ENCODE results near the gene TMEM225B. TPM values are rescaled to one million over a fixed set of nuclear protein-coding genes. Genes with fewer than 3 reads are reported as not detected.
"Not testable (repeated sequence)": the region's sequence is repeated elsewhere in the genome, so short reads cannot be mapped to it uniquely, and the experiment has no call there.

TMEM225B gene
- total RNA-seq, 2 donors from 2014 or later = 0.45 TPM; not detected in 1

GRCh38 chr7:99618726-99619125, 20.7 kb downstream of the TMEM225B start:
- no peak for DNase-seq
- no peak for ATAC-seq
- intact Hi-C loops (cut with DNase I, micrococcal nuclease) = no loop called here

GRCh38 chr7:99619571-99620130, 21.6 kb downstream of the TMEM225B start:
- no peak for ATAC-seq
- no peak for DNase-seq
- intact Hi-C loops (cut with DNase I, micrococcal nuclease) = no loop called here

GRCh38 chr7:99621271-99621670, 23.2 kb downstream of the TMEM225B start:
- DNase-seq = no peak
- ATAC-seq = no peak
- intact Hi-C loops (cut with DNase I, micrococcal nuclease) = no loop called here

- no peak for ATAC-seq
- no peak for DNase-seq
- intact Hi-C loops (cut with DNase I, micrococcal nuclease) = no loop called here
Observed at GRCh38 chr7:99622596-99622995, 24.5 kb downstream of the TMEM225B start.

- intact Hi-C loops (cut with DNase I, micrococcal nuclease) = no loop called here
- ATAC-seq (no peak), DNase-seq (no peak)
Observed at GRCh38 chr7:99623091-99623693, 25.1 kb downstream of the TMEM225B start.

GRCh38 chr7:99623702-99624447, 25.8 kb downstream of the TMEM225B start:
- ATAC-seq (peak; percentile 22), DNase-seq (no peak)
- intact Hi-C loops (cut with DNase I, micrococcal nuclease) = no loop called here

GRCh38 chr7:99624484-99624883, 26.4 kb downstream of the TMEM225B start:
- intact Hi-C loops (cut with DNase I, micrococcal nuclease) = no loop called here
- DNase-seq = peak in 1 of 2 donors; percentile 24
- peak; percentile 20 for ATAC-seq

- DNase-seq = no peak
- intact Hi-C loops (cut with DNase I, micrococcal nuclease) = no loop called here
- ATAC-seq = no peak
Observed at GRCh38 chr7:99625321-99625720, 27.3 kb downstream of the TMEM225B start.

- DNase-seq (no peak), ATAC-seq (no peak)
- intact Hi-C loops (cut with DNase I, micrococcal nuclease) = no loop called here
Observed at GRCh38 chr7:99625961-99626360, 27.9 kb downstream of the TMEM225B start.

- intact Hi-C loops (cut with DNase I, micrococcal nuclease) = no loop called here
- ATAC-seq (no peak), DNase-seq (no peak)
Observed at GRCh38 chr7:99626661-99627060, 28.6 kb downstream of the TMEM225B start.

GRCh38 chr7:99627513-99627912, 29.4 kb downstream of the TMEM225B start:
- DNase-seq = no peak
- intact Hi-C loops (cut with DNase I, micrococcal nuclease) = no loop called here
- ATAC-seq = no peak

GRCh38 chr7:99628471-99629465, 30.7 kb downstream of the TMEM225B start:
- ATAC-seq (no peak), DNase-seq (no peak)
- intact Hi-C loops (cut with DNase I, micrococcal nuclease) = no loop called here

GRCh38 chr7:99629643-99630042, 31.6 kb downstream of the TMEM225B start:
- DNase-seq (no peak), ATAC-seq (no peak)
- intact Hi-C loops (cut with DNase I, micrococcal nuclease) = no loop called here

GRCh38 chr7:99631295-99632109, 33.4 kb downstream of the TMEM225B start:
- peak in 1 of 2 donors; percentile 12 for DNase-seq
- intact Hi-C loops (cut with DNase I, micrococcal nuclease) = no loop called here
- peak; percentile 60 for ATAC-seq

- intact Hi-C loops (cut with DNase I, micrococcal nuclease); ATAC-seq; DNase-seq: not testable (repeated sequence)
Observed at GRCh38 chr7:99637414-99637813, 39.3 kb downstream of the TMEM225B start.

GRCh38 chr7:99638731-99639130, 40.7 kb downstream of the TMEM225B start:
- intact Hi-C loops (cut with DNase I, micrococcal nuclease) = no loop called here
- no peak for ATAC-seq
- no peak for DNase-seq

- DNase-seq (no peak), ATAC-seq (no peak)
- intact Hi-C loops (cut with DNase I, micrococcal nuclease) = no loop called here
Observed at GRCh38 chr7:99639267-99639666, 41.2 kb downstream of the TMEM225B start.

GRCh38 chr7:99642027-99642426, 44.0 kb downstream of the TMEM225B start:
- intact Hi-C loops (cut with DNase I, micrococcal nuclease) = no loop called here
- ATAC-seq = no peak
- DNase-seq = no peak
